HG03159 (cell line): ENCODE measurements around the gene CYFIP2.

Experiments
- ATAC-seq: cut with Tn5 transposase; IDR thresholded peaks from one replicate; pipeline ENCODE4 v1.9.1; 2021; ENCODE audit warnings: mild to moderate bottlenecking, moderate library complexity; ENCODE audit not compliant: unreplicated experiment

Gene CYFIP2

GRCh38 chr5:157312492-157312891 lies 46.6 kb downstream of the CYFIP2 start:
- ATAC-seq = peak; percentile 74

- no peak for ATAC-seq
Measured at GRCh38 chr5:157322581-157322980, 56.7 kb downstream of the CYFIP2 start.

DNA sequence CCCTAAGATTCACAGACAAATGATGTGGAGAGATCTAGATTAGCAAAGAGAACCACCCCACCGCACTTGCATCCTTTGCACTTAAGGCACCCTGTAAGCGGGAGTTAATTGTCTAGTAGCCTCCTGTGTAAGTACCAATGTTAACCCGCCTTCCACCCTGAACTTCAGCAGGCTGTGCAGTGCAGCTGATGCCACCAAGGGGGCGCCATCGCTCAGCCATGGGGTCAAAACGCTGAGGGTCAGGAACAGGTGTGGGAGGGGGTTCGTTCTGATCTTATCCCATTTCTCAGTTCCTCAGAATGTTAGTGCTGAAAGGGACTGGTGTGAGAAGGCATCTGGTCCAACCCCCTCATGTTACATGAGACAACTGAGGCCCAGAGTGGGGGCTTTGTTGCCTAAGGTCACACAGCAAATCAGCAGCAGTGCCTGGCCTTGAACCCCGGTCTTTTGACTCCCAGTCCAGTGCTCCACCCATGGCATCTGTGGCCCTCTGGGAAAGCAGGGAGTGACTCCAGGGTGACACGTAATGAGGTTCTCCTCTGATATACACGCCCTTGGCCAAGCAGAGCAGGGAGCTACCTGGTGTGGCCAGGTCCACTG lies 57.3 kb downstream of the CYFIP2 start:
- no peak for ATAC-seq

DNA sequence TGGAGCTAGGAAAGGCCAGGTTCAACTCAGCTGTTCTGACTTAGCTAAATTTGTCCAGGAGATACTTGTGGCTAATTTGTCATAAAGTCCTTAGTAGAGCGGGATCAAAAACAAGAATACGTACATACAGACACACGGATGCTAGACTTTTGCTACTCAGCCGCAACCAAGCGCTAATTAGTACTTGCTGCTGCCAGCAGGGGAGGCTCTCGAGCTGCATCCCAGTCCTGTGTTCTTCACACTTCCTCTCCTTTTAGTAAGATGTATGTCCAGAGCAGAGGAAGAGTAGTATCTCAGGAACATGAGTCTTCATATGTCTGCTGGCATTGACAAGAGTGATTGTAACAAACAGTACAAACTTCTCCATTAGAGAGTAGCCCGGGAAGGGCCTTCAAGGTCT lies 58.3 kb downstream of the CYFIP2 start:
- no peak for ATAC-seq

GRCh38 chr5:157326440-157327005 lies 60.6 kb downstream of the CYFIP2 start:
- no peak for ATAC-seq

- no peak for ATAC-seq
Measured at GRCh38 chr5:157327771-157328170, 61.8 kb downstream of the CYFIP2 start.

DNA sequence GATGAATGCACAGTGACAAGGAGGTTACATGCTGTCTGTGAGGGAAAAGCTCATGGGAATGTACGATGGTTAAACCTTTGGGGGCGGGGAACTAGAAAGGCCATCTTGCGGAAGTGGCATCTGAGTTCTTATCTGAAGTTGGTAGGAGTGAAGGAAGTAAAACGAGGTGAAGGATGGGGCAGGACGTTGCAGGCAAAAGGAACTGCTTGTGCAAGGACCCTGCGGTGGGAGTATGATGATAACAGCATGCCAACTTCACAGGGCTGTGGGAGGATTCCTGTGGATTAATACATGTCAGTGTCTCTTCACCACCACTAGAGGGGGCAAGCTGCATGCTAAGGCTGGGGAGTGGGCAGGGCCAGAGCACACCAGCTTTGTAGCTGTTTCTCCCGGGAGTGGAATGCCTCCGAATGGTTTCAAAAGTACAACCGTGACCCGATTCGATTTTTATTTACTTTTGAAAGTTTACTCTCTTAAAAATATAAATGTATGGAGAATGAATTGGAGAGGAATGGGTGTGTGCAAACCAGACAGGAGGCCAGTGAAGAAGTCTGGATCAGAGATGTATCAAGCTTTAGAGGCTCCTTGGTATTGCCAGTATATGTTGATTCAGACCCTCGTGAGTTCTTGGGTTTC lies 62.5 kb downstream of the CYFIP2 start:
- ATAC-seq = peak; percentile 98

- no peak for ATAC-seq
Measured at GRCh38 chr5:157331807-157332206, 65.9 kb downstream of the CYFIP2 start.

DNA sequence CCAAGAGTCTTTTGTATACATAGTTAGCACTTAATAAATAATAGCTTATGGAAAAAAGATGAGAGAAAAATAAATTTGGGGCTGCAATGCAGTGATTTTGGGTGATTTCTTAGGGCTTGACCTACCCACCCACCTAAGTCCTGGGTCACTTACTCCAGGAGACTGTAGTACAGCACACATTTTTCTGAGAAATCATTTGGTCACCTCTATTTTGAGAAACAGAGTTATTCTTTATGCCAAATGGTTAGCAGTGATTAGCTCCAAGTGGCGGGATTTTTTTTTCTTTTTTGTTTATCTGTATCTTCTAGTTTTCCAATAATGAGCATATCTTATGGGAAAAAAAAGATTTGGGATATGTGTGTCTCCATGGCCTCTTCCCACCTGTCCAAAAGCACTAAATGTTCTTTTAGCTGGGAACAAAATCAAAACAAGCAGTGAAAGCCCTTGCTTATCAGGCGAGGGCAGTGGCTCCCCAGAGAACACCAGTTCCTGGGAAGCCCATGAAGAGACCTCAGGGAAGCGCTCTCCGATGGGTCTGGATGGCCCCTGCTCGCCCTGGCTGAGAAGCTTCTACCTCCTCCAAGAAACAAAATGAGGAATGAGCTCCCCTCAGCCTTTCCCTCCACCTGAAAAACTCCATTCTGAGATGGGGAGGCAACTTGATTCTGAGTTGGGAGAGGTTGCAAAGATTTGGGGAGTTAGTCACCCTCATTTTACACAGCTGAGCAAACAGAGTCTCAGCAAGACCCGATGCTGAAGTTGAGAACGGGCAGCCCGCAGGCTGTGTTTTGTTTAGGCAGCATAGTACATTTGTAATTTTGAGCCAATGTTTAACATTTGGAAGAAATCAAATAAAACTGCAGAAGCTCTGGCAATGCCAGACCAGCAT lies 69.9 kb downstream of the CYFIP2 start:
- no peak for ATAC-seq

DNA sequence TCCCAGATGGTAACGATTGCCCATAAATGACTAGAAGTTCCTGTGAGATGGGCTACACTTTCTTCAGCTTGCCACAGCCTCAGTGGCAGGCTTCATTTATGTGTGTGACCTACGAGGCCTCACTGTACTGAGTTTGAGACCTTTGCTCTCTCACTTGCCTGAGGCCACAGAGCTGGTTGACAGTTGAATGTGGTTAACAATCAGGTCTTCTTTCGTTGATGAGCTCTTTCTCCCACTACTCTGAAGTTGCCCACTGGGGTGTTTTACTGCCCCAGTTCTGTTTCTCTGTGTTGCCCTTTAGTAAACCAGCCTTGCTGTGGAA lies 70.5 kb downstream of the CYFIP2 start:
- no peak for ATAC-seq

- ATAC-seq = no peak
Measured at GRCh38 chr5:157339409-157339808, 73.5 kb downstream of the CYFIP2 start.

- ATAC-seq = no peak
Measured at GRCh38 chr5:157342822-157343402, 77.0 kb downstream of the CYFIP2 start.

DNA sequence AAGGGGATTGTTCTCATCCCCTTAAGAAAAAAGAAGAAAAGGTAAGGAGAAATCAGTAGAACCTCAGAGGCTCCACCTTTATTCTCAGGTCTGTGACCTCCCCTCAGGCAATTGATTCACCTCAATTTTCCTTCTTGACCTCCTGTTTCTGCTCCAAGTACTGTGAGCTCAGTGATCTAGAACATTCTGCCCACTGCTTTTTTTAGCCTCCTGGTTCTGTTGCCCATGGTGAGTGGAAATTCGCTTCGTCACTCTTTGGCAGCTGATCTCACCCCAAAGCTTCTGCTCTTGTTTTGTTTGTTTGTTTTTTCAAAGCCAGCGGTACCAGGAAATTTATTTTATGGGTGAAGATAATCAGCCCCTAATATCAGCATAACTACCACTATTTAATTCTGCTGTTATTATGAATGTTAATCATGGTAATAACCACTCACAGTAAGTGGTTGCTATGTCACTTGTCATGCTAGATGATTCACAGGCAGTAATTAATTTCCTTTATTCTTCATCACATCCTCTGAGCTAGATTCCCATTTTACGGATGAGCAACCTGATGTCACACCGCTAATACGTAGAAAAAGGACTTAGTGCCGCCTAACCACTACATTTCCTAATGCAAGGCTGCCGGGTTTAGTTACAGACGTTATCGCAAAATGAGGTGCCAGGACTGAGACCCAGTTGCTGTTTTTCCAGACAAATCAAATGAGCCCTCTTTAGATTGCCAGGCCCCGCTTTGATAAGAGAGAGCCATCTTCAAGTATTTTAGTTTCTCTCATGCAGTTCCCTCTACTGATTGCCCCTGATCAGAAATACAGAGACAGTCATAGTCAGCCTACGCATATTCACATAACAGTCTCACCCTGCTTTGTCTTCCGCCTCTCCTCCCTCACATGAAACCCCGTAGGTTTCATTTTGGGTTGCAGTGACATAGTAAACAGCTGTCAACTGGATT lies 78.2 kb downstream of the CYFIP2 start:
- ATAC-seq = no peak

DNA sequence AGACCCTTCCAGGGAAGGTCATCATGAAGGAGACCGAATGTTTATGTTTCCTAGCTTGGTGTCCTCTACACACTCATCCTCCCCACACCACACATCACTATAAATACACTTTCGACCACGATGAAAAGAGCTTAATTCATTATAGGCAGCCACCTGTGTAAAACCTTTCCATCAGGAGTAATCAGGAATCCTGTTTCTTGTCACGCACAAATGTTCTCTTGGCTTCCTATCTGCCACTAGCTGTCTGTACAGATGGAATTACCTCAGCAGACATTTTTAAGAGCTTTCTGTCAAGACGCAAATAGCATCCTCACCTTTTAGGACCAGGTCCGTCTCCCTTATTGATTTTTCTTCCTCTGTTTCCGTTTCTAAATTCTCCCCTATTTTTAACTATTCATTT lies 79.1 kb downstream of the CYFIP2 start:
- no peak for ATAC-seq

DNA sequence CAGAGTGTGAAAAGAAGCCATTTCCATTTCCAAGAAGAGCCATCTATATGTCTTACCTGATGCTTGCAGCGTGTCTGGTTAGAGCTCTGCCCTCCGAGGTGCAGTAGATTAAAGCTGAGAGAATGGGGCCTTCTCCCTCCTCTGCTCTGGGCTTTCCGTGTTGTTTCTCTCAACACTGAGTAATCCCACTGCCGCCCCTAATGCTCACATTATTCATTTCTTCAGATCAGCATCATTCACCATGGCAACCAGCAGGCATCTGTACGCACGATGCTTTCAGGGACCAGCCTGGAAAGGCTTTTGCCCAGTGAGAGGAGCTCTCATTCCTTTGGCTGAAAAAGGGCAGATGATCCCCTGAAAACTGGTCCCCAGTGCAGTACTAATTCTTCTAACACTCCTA lies 79.6 kb downstream of the CYFIP2 start:
- ATAC-seq = no peak

DNA sequence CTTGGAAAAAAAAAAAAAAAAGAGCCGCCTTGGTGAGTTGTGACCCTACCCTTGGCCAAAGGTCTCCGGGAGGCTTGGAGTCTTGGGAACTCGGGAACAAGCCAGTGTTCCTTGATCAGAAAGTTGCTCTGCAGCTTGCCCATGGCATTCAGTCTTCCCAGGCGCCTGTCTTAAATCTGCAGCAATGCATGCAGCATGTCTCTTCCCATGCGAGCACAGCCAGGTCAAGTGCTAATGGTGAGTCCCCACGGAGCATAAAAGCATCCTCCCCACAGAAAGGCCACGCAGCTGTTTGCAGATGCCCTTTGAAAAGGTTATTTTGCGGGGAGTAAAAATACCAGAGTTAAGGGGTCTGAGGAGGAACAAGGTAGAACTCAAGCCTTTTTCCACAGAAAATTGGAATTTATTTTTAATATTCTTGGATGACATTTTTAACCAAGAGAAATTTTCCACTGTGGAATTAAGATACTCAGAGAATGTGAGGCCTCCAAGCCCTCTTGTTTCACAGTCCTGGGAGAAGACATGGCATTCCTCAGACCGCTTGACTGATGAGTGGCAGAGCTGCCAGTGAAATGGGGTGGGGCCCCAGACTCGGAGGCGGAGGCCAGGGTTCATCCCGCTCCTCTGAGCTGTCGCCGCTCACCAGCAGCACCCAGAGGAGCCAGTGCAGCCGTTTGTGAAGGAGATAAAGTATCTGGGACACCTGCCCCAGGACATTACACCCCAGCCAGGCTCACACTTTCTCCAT lies 81.6 kb downstream of the CYFIP2 start:
- no peak for ATAC-seq

DNA sequence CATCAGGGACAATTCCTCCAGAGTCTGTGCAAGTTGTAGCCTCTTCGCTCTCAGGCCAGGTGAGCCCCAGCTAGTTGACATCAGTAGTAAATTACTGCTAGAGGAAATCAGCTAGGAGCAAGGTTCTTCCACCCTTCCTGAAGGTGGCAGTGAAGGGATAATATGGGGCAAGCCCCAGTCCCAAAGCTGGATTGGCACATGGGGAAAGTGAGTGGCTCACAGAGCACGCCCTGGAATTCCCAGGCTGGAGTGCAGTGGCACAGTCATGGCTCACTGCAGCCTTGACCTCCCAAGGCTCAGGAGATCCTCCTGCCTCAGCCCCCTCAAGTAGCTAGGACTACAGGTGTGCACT lies 82.1 kb downstream of the CYFIP2 start:
- ATAC-seq = no peak

DNA sequence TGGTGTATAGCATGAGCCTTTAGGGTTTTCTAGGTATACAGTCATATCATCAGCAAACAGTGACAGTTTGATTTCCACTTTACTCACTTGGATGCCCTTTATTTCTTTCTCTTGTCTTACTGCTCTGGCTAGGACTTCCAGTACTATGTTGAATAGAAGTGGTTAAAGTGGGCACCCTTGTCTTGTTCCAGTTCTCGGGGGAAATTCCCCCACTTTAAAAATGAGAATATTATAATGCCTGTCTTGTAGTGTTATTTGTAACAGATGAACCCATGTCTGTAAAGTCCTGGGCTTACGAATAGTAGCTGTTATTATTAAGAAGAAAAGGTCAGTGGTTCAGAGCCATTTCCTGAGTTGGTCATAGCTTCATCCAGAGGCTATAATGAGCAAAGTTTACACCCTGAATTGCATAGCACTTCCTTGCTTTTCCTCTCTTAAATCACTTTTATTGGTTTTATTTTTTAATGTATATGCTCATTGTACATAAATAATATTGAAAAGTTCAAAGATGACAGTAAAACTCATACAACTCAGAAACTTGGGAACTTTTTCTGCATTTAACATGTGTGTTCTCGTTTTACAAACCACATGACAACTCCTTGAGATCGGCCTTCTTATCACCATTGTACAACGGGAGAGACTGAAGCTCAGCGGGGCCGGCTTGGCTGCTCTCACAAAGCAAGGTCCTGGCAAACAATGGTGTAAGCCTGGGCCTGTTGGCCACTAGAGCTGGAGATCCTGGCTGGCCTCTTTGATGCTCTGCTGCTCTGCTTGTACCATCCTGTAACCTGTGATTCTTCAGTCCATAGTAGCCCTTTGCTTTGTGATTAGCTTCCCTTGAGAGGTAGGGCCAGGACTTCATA lies 85.2 kb downstream of the CYFIP2 start:
- no peak for ATAC-seq

- no peak for ATAC-seq
Measured at GRCh38 chr5:157351802-157352092, 85.8 kb downstream of the CYFIP2 start.
